H9 (cell line): ENCODE data around the gene ADAMTS17. TPM values are rescaled to one million over a fixed set of nuclear protein-coding genes. Genes with fewer than 3 reads are reported as not detected.

Source experiments
- DNase-seq: peaks from one replicate; pipeline ENCODE4 v3.0.0-alpha.2; 2017
- H2AFZ ChIP-seq: one replicate; pipeline ENCODE4 v1.6.1; 2013; ENCODE audit warnings: mild to moderate bottlenecking, low read length, control low read depth, moderate library complexity
- H2AK5ac ChIP-seq: 2 replicates; pipeline ENCODE4 v1.6.1; 2013; ENCODE audit warnings: low read length, control low read depth, mixed read lengths; ENCODE audit not compliant: insufficient read length
- H2BK120ac ChIP-seq: one replicate; pipeline ENCODE4 v1.6.1; 2013; ENCODE audit warnings: low read depth, mild to moderate bottlenecking, low read length, control low read depth, inconsistent platforms; ENCODE audit not compliant: poor library complexity, severe bottlenecking
- H2BK12ac ChIP-seq: 2 replicates; pipeline ENCODE4 v1.6.1; 2013; ENCODE audit warnings: low read length, control low read depth, mixed read lengths, low read depth; ENCODE audit not compliant: insufficient read length
- H2BK15ac ChIP-seq: 2 replicates; pipeline ENCODE4 v1.6.1; 2013; ENCODE audit warnings: low read depth, low read length, control low read depth
- H2BK20ac ChIP-seq: one replicate; pipeline ENCODE4 v1.6.1; 2013; ENCODE audit warnings: low read depth, mild to moderate bottlenecking, low read length, control low read depth, inconsistent platforms; ENCODE audit not compliant: poor library complexity, severe bottlenecking
- H2BK5ac ChIP-seq: 2 replicates; pipeline ENCODE4 v1.6.1; 2013; ENCODE audit warnings: low read length, control low read depth, mixed read lengths; ENCODE audit not compliant: insufficient read length
- H3K14ac ChIP-seq: 2 replicates; pipeline ENCODE4 v1.6.1; 2013; ENCODE audit warnings: low read length, control low read depth; ENCODE audit not compliant: insufficient read depth
- H3K18ac ChIP-seq: 2 replicates; pipeline ENCODE4 v1.6.1; 2013; ENCODE audit warnings: low read depth, mild to moderate bottlenecking, mixed read lengths, low read length, control low read depth; ENCODE audit not compliant: insufficient read length
- H3K23ac ChIP-seq: 2 replicates; pipeline ENCODE4 v1.6.1; 2013; ENCODE audit warnings: low read length, control low read depth, mixed read lengths, low read depth; ENCODE audit not compliant: insufficient read length
- H3K23me2 ChIP-seq: 2 replicates; pipeline ENCODE4 v1.6.1; 2013; ENCODE audit warnings: low read depth, mild to moderate bottlenecking, mixed read lengths, low read length, control low read depth; ENCODE audit not compliant: insufficient read length, poor library complexity, severe bottlenecking
- H3K27ac ChIP-seq: 2 replicates; pipeline ENCODE4 v1.5.1; 2013; ENCODE audit warnings: low read length, control low read depth, mixed read lengths, low read depth; ENCODE audit not compliant: insufficient read length
- H3K27me3 ChIP-seq: 2 replicates; pipeline ENCODE4 v1.6.1; 2013; ENCODE audit warnings: low read length, control low read depth, inconsistent platforms; ENCODE audit not compliant: insufficient read depth
- H3K4ac ChIP-seq: 2 replicates; pipeline ENCODE4 v1.6.1; 2013; ENCODE audit warnings: low read depth, mild to moderate bottlenecking, control low read depth, inconsistent platforms, low read length, moderate library complexity
- H3K4me1 ChIP-seq: 2 replicates; pipeline ENCODE4 v1.6.1; 2013; ENCODE audit warnings: low read length, control low read depth, inconsistent platforms; ENCODE audit not compliant: insufficient read depth
- H3K4me2 ChIP-seq: 2 replicates; pipeline ENCODE4 v1.6.1; 2013; ENCODE audit warnings: low read length, control low read depth, mixed read lengths; ENCODE audit not compliant: insufficient read length, insufficient read depth
- H3K56ac ChIP-seq: 2 replicates; pipeline ENCODE4 v1.6.1; 2013; ENCODE audit warnings: low read depth, mild to moderate bottlenecking, mixed read lengths, low read length, control low read depth; ENCODE audit not compliant: insufficient read length
- H3K79me1 ChIP-seq: 2 replicates; pipeline ENCODE4 v1.6.1; 2013; ENCODE audit warnings: low read depth, mild to moderate bottlenecking, moderate library complexity, low read length, control low read depth, inconsistent platforms; ENCODE audit not compliant: insufficient read depth, poor library complexity, severe bottlenecking
- H3K79me2 ChIP-seq: 2 replicates; pipeline ENCODE4 v1.6.1; 2013; ENCODE audit warnings: low read length, control low read depth, inconsistent platforms; ENCODE audit not compliant: insufficient read depth
- H3K9ac ChIP-seq: 2 replicates; pipeline ENCODE4 v1.6.1; 2013; ENCODE audit warnings: low read length, control low read depth, mixed read lengths; ENCODE audit not compliant: insufficient read length; ENCODE audit errors: extremely low read depth
- H3K9me3 ChIP-seq: one replicate; pipeline ENCODE4 v1.6.1; 2013; ENCODE audit warnings: low read depth, low read length, inconsistent platforms; ENCODE audit not compliant: control insufficient read depth
- H3T11ph ChIP-seq: one replicate; pipeline ENCODE4 v1.6.1; 2013; ENCODE audit warnings: mild to moderate bottlenecking, low read length, control low read depth, inconsistent platforms
- H4K20me1 ChIP-seq: one replicate; pipeline ENCODE4 v1.6.1; 2013; ENCODE audit not compliant: control insufficient read depth, insufficient read length, insufficient read depth
- H4K5ac ChIP-seq: 2 replicates; pipeline ENCODE4 v1.6.1; 2013; ENCODE audit warnings: low read depth, mild to moderate bottlenecking, mixed read lengths, low read length, control low read depth; ENCODE audit not compliant: insufficient read length
- H4K8ac ChIP-seq: replicated peaks from 2 replicates; pipeline ENCODE4 v1.6.1; 2013; ENCODE audit warnings: low read length, control low read depth, mixed read lengths, low read depth; ENCODE audit not compliant: insufficient read length
- H4K91ac ChIP-seq: 2 replicates; pipeline ENCODE4 v1.6.1; 2013; ENCODE audit warnings: low read depth, mild to moderate bottlenecking, moderate library complexity, mixed read lengths, low read length, control low read depth; ENCODE audit not compliant: insufficient read length
- H3K27ac Mint-ChIP-seq, 3 experiments: 2 replicates in 2 of 3; 3 replicates in 1 of 3; pipeline ENCODE4 v1.8.0; 2020 to 2021; ENCODE audit warnings: mixed read lengths in 3 of 3, mild to moderate bottlenecking in 1 of 3, moderate library complexity in 1 of 3
- H3K27me3 Mint-ChIP-seq: 2 replicates; pipeline ENCODE4 v1.8.0; 2021; ENCODE audit warnings: low read depth, mild to moderate bottlenecking, moderate library complexity, mixed read lengths
- H3K36me3 Mint-ChIP-seq, 3 experiments: 2 replicates in 2 of 3; 3 replicates in 1 of 3; pipeline ENCODE4 v1.8.0; 2020 to 2021; ENCODE audit warnings: low read depth in 3 of 3, mixed read lengths in 3 of 3; ENCODE audit not compliant: insufficient read depth in 1 of 3
- H3K4me1 Mint-ChIP-seq, 2 experiments: 2 replicates each; pipeline ENCODE4 v1.8.0; 2020; ENCODE audit warnings: mixed read lengths in 2 of 2
- H3K4me3 Mint-ChIP-seq, 2 experiments: 2 replicates in 1 of 2; 3 replicates in 1 of 2; pipeline ENCODE4 v1.8.0; 2020 to 2021; ENCODE audit warnings: mild to moderate bottlenecking in 2 of 2, mixed read lengths in 2 of 2, moderate library complexity in 1 of 2
- H3K9me3 Mint-ChIP-seq, 2 experiments: 2 replicates in 1 of 2; 3 replicates in 1 of 2; pipeline ENCODE4 v1.8.0; 2020; ENCODE audit warnings: mild to moderate bottlenecking in 2 of 2, mixed read lengths in 2 of 2, moderate library complexity in 1 of 2
- CTCF ChIP-seq: fragments of 200-600 bp; sonication (generic); conservative IDR thresholded peaks from 3 replicates; pipeline ENCODE4 v1.8.0; 2021; ENCODE audit warnings: antibody characterized with exemption, mild to moderate bottlenecking
- WGBS: extraction: QIAGEN DNeasy Blood & Tissue Kit; methylation state at CpG from one replicate; pipeline ENCODE4 v1.1.7; 2013; ENCODE audit warnings: missing lambda C conversion rate, low lambda C conversion rate, mixed read lengths; ENCODE audit not compliant: insufficient read length; ENCODE audit errors: extremely low coverage; 5-methylcytosine and 5-hydroxymethylcytosine counted together
- total RNA-seq: library from RNA; stranded (reverse); gene quantifications from 2 replicates; pipeline ENCODE4 v1.2.1, GENCODE V29; 2021

The ADAMTS17 gene
- total RNA-seq, 1 experiment from 2014 or later = 2.9 TPM

- no peak overlapping the region for H3K4me2 ChIP-seq
- no peak for DNase-seq
- Mint-ChIP-seq H3K4me3 (no peak overlapping the region), H3K27me3 (no peaks in the 10 kb centered on the region; the same call in none of the 2 replicates), H3K9me3 (peaks cover 0 to 8% of the 10 kb centered on the region in 2 experiments; a peak in 2 of 5 replicates), H3K27ac (no peak overlapping the region), H3K4me1 (peaks cover 13 to 22% of the 10 kb centered on the region in 2 experiments), H3K36me3 (peaks cover 0 to 14% (median 3%) of the 10 kb centered on the region in 3 experiments; a peak in 3 of 7 replicates)
- H3K9me3 ChIP-seq = no peaks in the 10 kb centered on the region
- H3K4me1 ChIP-seq = no peaks in the 10 kb centered on the region
- no peak overlapping the region for H2BK12ac ChIP-seq
- no peaks in the 10 kb centered on the region for H3K79me1 ChIP-seq
- no peak overlapping the region for H3K9ac ChIP-seq
- H4K91ac ChIP-seq = no peak overlapping the region
- H3K56ac ChIP-seq = no peak overlapping the region
- H3K18ac ChIP-seq = no peak overlapping the region
- no peaks in the 10 kb centered on the region for H3K27me3 ChIP-seq
- H2BK5ac ChIP-seq = no peak overlapping the region
- no peak overlapping the region for H2BK20ac ChIP-seq
- H3T11ph ChIP-seq = no peak overlapping the region
- no peaks in the 10 kb centered on the region for H4K20me1 ChIP-seq
- TF ChIP-seq CTCF = no peak
- no peaks in the 10 kb centered on the region for H3K23me2 ChIP-seq
- no peak overlapping the region for H2BK120ac ChIP-seq
- H4K8ac ChIP-seq = no peak overlapping the region
- H3K79me2 ChIP-seq = no peaks in the 10 kb centered on the region
- H3K4ac ChIP-seq = no peak overlapping the region
- no peak overlapping the region for H3K27ac ChIP-seq
- no peak overlapping the region for H2AK5ac ChIP-seq
- no peak overlapping the region for H4K5ac ChIP-seq
- WGBS = no CpG with 5 or more reads among the region's 7 CpGs
- no peak overlapping the region for H2AFZ ChIP-seq
- H2BK15ac ChIP-seq = no peak overlapping the region
- H3K14ac ChIP-seq = no peak overlapping the region; the same call in 1 of the 2 replicates
- H3K23ac ChIP-seq = no peak overlapping the region
These were observed 324.6 kb downstream of the ADAMTS17 start for GRCh38 chr15:100017140-100017539.
